Heart left ventricle (tissue), 16 donors: ENCODE results near the gene SHKBP1. TPM values are rescaled to one million over a fixed set of nuclear protein-coding genes. Genes with fewer than 3 reads are reported as not detected.

Source experiments
- ATAC-seq, 4 donors: fragments of 200-7000 bp; cut with Tn5 transposase; one replicate each; pipeline ENCODE4 v1.9.1; 2020 to 2022; ENCODE audit warnings: moderate library complexity in 4 of 4, mild to moderate bottlenecking in 3 of 4, moderate number of reproducible peaks in 1 of 4
- DNase-seq, 5 donors: peaks; one replicate each; pipeline ENCODE4 v3.0.0-alpha.2; 2020
- H3K27ac ChIP-seq, 12 donors: fragments of 200-600 bp; sonication (generic) in 4 of 12; one replicate each; pipeline versions ENCODE4 v1.5.0 to v1.8.0; 2016 to 2022; ENCODE audit warnings: mild to moderate bottlenecking in 2 of 12
- H3K27me3 ChIP-seq, 9 donors: fragments of 200-600 bp; sonication (generic) in 2 of 9; one replicate each; pipeline versions ENCODE4 v1.5.1 to v1.8.0; 2016 to 2022; ENCODE audit warnings: mild to moderate bottlenecking in 3 of 9
- H3K36me3 ChIP-seq, 9 donors: fragments of 200-600 bp; sonication (generic) in 2 of 9; one replicate each; pipeline versions ENCODE4 v1.5.0 to v1.8.0; 2018 to 2022; ENCODE audit warnings: mild to moderate bottlenecking in 2 of 9
- H3K4me1 ChIP-seq, 12 donors: fragments of 200-600 bp; sonication (generic) in 4 of 12; one replicate each; pipeline versions ENCODE4 v1.5.0 to v1.8.0; 2016 to 2022; ENCODE audit warnings: mild to moderate bottlenecking in 3 of 12
- H3K4me3 ChIP-seq, 12 donors: fragments of 200-600 bp; sonication (generic) in 4 of 12; one replicate each; pipeline versions ENCODE4 v1.5.0 to v1.8.0; 2017 to 2022; ENCODE audit warnings: mild to moderate bottlenecking in 9 of 12, moderate library complexity in 4 of 12
- H3K9me3 ChIP-seq, 12 donors: fragments of 200-600 bp; sonication (generic) in 4 of 12; one replicate each; pipeline versions ENCODE4 v1.5.0 to v1.8.0; 2016 to 2022; ENCODE audit warnings: mild to moderate bottlenecking in 1 of 12
- POLR2A ChIP-seq, 2 donors: fragments of 450-650 bp; IDR thresholded peaks; one replicate each; pipeline ENCODE4 v1.6.1; 2017; ENCODE audit warnings: antibody characterized with exemption in 2 of 2, mild to moderate bottlenecking in 2 of 2, moderate library complexity in 2 of 2
- WGBS, 4 donors: extraction: QIAGEN DNeasy Blood & Tissue Kit in 2 of 4; methylation state at CpG; one replicate each; pipeline versions ENCODE4 v1.1.5 to v1.1.7; 2013 to 2018; 5-methylcytosine and 5-hydroxymethylcytosine counted together
- intact Hi-C, 10 donors: fragments of 100-400 bp; cut with DNase I; formaldehyde crosslinking; loops; one replicate each; pipeline versions ENCODE4 v1.11.1 to v1.14.2; 2022
- polyA plus RNA-seq, 2 donors: library from polyadenylated mRNA; stranded (reverse); fragments of 200-250 nt; gene quantifications; one replicate each; pipeline ENCODE4 v1.2.3, GENCODE V29; 2013
- total RNA-seq, 9 donors: library from RNA; depleted of rRNA in 2 of 9; stranded (reverse); fragments of >200 nt in 2 of 9; fragmentation: NEBNext Ultra II Directional in 3 of 9; extraction: Animal tissue kit (Norgen Biotek cat#: 25700) in 3 of 9; gene quantifications; one replicate each; pipeline versions ENCODE4 v1.1.0 to v1.2.4, GENCODE V29; 2016 to 2023
- TF ChIP-seq, protein P1 (sequence below), 12 donors: fragments of 200-600 bp; sonication (generic) in 4 of 12; IDR thresholded peaks; one replicate each; pipeline versions ENCODE4 v1.5.0 to v1.8.0; 2018 to 2022; ENCODE audit warnings: antibody characterized with exemption in 12 of 12, mild to moderate bottlenecking in 5 of 12
- donor health status: ischemic (EF 13 %, LVEDD 7.1; RV severe dilation, severe dysfunction).
- donor health status: healthy with polysubstance abuse.
- donor health status: DM: no; HTN: yes; CAD: no.
- donor health status: DM: no; HTN: no; CAD: no.
- donor health status: ischemic (EF 25% LVEDD 6.9; RV normal size, moderate dysfunction).
- donor health status: ischemic (EF 25% LVEDD 5.7; RV mildly dilated, moderate dysfunction).
- donor health status: healthy.
- donor health status: DM: yes; HTN: yes; CAD: no.
- donor health status: ischemic (EF 35%, LVEDD 5.7; RV mildly dilated, moderate dysfunction).
- donor health status: nonischemic (EF 11% LVEDD 7.7; RV severe dilation, severe dysfunction).
- donor health status: DM: yes; HTN: yes; CAD: no.
- donor health status: PGD.
- donor health status: ischemic (EF 29% LVEDD 5.4; RV normal size, mild dysfunction).
- donor health status: nonischemic (EF 23%, LVEDD 6.1; RV moderate dilation, normal function).

Gene SHKBP1
- total and polyA plus RNA-seq, 11 donors: 16.4 to 52.8 (median 22.7) TPM

DNA sequence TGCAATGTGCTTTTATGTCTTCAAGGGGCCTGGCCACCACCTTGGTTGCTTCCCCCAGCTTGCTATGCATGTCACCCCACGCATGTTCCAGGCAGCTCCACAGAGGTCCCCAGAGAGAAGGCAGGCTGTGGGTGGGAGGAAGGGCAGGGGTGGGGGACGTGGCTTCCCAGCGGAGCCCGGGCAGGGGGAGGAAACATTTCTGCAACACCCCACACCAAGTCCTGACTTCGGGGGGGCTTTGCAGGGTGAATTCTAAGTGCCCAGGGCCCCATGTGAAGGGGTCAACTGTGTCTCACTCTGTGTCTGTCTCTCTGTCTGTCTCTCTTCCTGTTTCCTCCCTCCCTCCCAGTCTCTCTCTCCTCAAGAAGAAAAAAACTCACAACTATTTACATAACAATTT lies 64.1 kb downstream of the SHKBP1 start:
- H3K27ac ChIP-seq: peak overlapping the region in 10 of 12 donors; percentile 44 to 85 (median 63)
- intact Hi-C loops: loop anchor here in 1 of 10 donors (2.0 kb wide), 1 partner anchor 38 kb away; no protein-coding TSS in a partner anchor
- 23 to 44% (median 27%) methylated on average over 5 of the region's 5 CpGs for WGBS, 4 donors
- no peaks in the 10 kb centered on the region for H3K9me3 ChIP-seq
- no peaks in the 10 kb centered on the region for H3K27me3 ChIP-seq
- H3K4me3 ChIP-seq: no peak overlapping the region
- no peak for TF ChIP-seq POLR2A (IDR thresholded peaks at IDR 0.05)
- TF ChIP-seq, protein P1, sequence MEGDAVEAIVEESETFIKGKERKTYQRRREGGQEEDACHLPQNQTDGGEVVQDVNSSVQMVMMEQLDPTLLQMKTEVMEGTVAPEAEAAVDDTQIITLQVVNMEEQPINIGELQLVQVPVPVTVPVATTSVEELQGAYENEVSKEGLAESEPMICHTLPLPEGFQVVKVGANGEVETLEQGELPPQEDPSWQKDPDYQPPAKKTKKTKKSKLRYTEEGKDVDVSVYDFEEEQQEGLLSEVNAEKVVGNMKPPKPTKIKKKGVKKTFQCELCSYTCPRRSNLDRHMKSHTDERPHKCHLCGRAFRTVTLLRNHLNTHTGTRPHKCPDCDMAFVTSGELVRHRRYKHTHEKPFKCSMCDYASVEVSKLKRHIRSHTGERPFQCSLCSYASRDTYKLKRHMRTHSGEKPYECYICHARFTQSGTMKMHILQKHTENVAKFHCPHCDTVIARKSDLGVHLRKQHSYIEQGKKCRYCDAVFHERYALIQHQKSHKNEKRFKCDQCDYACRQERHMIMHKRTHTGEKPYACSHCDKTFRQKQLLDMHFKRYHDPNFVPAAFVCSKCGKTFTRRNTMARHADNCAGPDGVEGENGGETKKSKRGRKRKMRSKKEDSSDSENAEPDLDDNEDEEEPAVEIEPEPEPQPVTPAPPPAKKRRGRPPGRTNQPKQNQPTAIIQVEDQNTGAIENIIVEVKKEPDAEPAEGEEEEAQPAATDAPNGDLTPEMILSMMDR (IDR thresholded peaks at IDR 0.05): no peak
- peaks cover 0 to 39% (median 12%) of the 10 kb centered on the region in 12 donors for H3K4me1 ChIP-seq
- DNase-seq (peak in 3 of 5 donors; percentile 45 to 70 (median 53)), ATAC-seq (peak in 3 of 4 donors; percentile 58 to 63 (median 61))
- H3K36me3 ChIP-seq: no peaks in the 10 kb centered on the region

Other genes starting within 250 kb of the SHKBP1 start
- 100 to 1,000 TPM in 8 of 9 donors, 10 to 100 TPM in 1; 99.1 to 230 (median 148) TPM for gene C19orf47, start 228.5 kb upstream of the SHKBP1 start, total RNA-seq
- 100 to 1,000 TPM; 226 to 314 TPM for gene C19orf47, start 228.5 kb upstream of the SHKBP1 start, polyA plus RNA-seq
- 100 to 1,000 TPM; 138 to 375 (median 183) TPM for gene PLD3, start 228.2 kb upstream of the SHKBP1 start, total RNA-seq
- 100 to 1,000 TPM; 109 to 146 TPM for gene PLD3, start 228.2 kb upstream of the SHKBP1 start, polyA plus RNA-seq
- under 1 TPM in 3 of 9 donors, not detected in 6; 0.07 to 0.14 (median 0.12) TPM for gene HIPK4, start 186.7 kb upstream of the SHKBP1 start, total RNA-seq
- under 1 TPM; 0.08 to 0.12 TPM for gene HIPK4, start 186.7 kb upstream of the SHKBP1 start, polyA plus RNA-seq
- gene PRX, start 163.5 kb upstream of the SHKBP1 start, total RNA-seq: 1 to 10 TPM; 2.5 to 4.6 (median 3.1) TPM
- gene PRX, start 163.5 kb upstream of the SHKBP1 start, polyA plus RNA-seq: 1 to 10 TPM; 2.9 to 4.3 TPM
- gene SERTAD1, start 150.9 kb upstream of the SHKBP1 start, total RNA-seq: 10 to 100 TPM in 6 of 9 donors, 1 to 10 TPM in 3; 7.6 to 28.0 (median 11.5) TPM
- gene SERTAD1, start 150.9 kb upstream of the SHKBP1 start, polyA plus RNA-seq: 10 to 100 TPM; 10.2 to 40.2 TPM
- 10 to 100 TPM; 17.6 to 38.7 (median 26.0) TPM for gene SERTAD3, start 132.5 kb upstream of the SHKBP1 start, total RNA-seq
- gene SERTAD3, start 132.5 kb upstream of the SHKBP1 start, polyA plus RNA-seq: 10 to 100 TPM; 23.2 to 36.9 TPM
- gene BLVRB, start 111.1 kb upstream of the SHKBP1 start, total RNA-seq: 100 to 1,000 TPM in 5 of 9 donors, 10 to 100 TPM in 4; 76.3 to 330 (median 100) TPM
- gene BLVRB, start 111.1 kb upstream of the SHKBP1 start, polyA plus RNA-seq: 100 to 1,000 TPM; 115 to 164 TPM
- gene SPTBN4, start 109.9 kb upstream of the SHKBP1 start, total RNA-seq: 1 to 10 TPM; 1.9 to 8.7 (median 4.2) TPM
- 1 to 10 TPM; 2.3 to 5.4 TPM for gene SPTBN4, start 109.9 kb upstream of the SHKBP1 start, polyA plus RNA-seq
- 100 to 1,000 TPM; 101 to 319 (median 212) TPM for gene LTBP4, start 24.5 kb downstream of the SHKBP1 start, total RNA-seq
- gene LTBP4, start 24.5 kb downstream of the SHKBP1 start, polyA plus RNA-seq: 100 to 1,000 TPM in 1 of 2 donors, 10 to 100 TPM in 1; 95.0 to 121 TPM
- gene NUMBL, start 113.8 kb downstream of the SHKBP1 start, total RNA-seq: 10 to 100 TPM in 5 of 9 donors, 1 to 10 TPM in 4; 7.3 to 29.1 (median 10.6) TPM
- 10 to 100 TPM in 1 of 2 donors, 1 to 10 TPM in 1; 8.4 to 11.7 TPM for gene NUMBL, start 113.8 kb downstream of the SHKBP1 start, polyA plus RNA-seq
- 10 to 100 TPM; 18.2 to 49.7 (median 27.8) TPM for gene COQ8B, start 140.0 kb downstream of the SHKBP1 start, total RNA-seq
- gene COQ8B, start 140.0 kb downstream of the SHKBP1 start, polyA plus RNA-seq: 10 to 100 TPM; 25.1 to 38.3 TPM
- gene ITPKC, start 140.2 kb downstream of the SHKBP1 start, total RNA-seq: 10 to 100 TPM in 3 of 9 donors, 1 to 10 TPM in 6; 6.9 to 27.3 (median 8.9) TPM
- 10 to 100 TPM; 13.0 to 22.7 TPM for gene ITPKC, start 140.2 kb downstream of the SHKBP1 start, polyA plus RNA-seq
- 10 to 100 TPM in 3 of 9 donors, 1 to 10 TPM in 6; 4.2 to 11.1 (median 8.6) TPM for gene ACTMAP, start 173.6 kb downstream of the SHKBP1 start, total RNA-seq
- gene ACTMAP, start 173.6 kb downstream of the SHKBP1 start, polyA plus RNA-seq: 1 to 10 TPM; 4.5 to 7.7 TPM
- 10 to 100 TPM; 22.5 to 50.2 (median 31.6) TPM for gene SNRPA, start 174.3 kb downstream of the SHKBP1 start, total RNA-seq
- gene SNRPA, start 174.3 kb downstream of the SHKBP1 start, polyA plus RNA-seq: 10 to 100 TPM; 23.5 to 32.3 TPM
- gene MIA, start 198.6 kb downstream of the SHKBP1 start, total RNA-seq: 1 to 10 TPM in 2 of 9 donors, under 1 TPM in 2, not detected in 5; 0.72 to 3.0 (median 0.99) TPM
- gene MIA, start 198.6 kb downstream of the SHKBP1 start, polyA plus RNA-seq: 1 to 10 TPM in 1 of 2 donors, under 1 TPM in 1; 0.99 to 1.0 TPM
- 10 to 100 TPM; 12.3 to 31.3 (median 15.0) TPM for gene RAB4B, start 201.4 kb downstream of the SHKBP1 start, total RNA-seq
- gene RAB4B, start 201.4 kb downstream of the SHKBP1 start, polyA plus RNA-seq: 10 to 100 TPM; 23.7 to 50.1 TPM
- 10 to 100 TPM; 38.1 to 85.1 (median 49.2) TPM for gene EGLN2, start 222.3 kb downstream of the SHKBP1 start, total RNA-seq
- 10 to 100 TPM; 53.5 to 91.8 TPM for gene EGLN2, start 222.3 kb downstream of the SHKBP1 start, polyA plus RNA-seq